HL-60/S4 treated with retinoic acid at 250 ng/mL for 4 days and 3 days (cell line): ENCODE results near the gene FES.

Source experiments
- in situ Hi-C: fragments of 300-500 bp; cut with MboI; formaldehyde crosslinking; loops from 2 replicates; pipeline ENCODE4 v1.7.0; 2022; ENCODE audit warnings: low sequenced_read_pairs

The FES gene

GRCh38 chr15:90875549-90875981 is 8.7 kb upstream of the FES start:
- in situ Hi-C loops: loop anchor here (25.0 kb wide), 1 partner anchor 563 kb away; no protein-coding TSS in a partner anchor

- in situ Hi-C loops: loop anchor here (25.0 kb wide), 1 partner anchor 564 kb away; no protein-coding TSS in a partner anchor
Measured at GRCh38 chr15:90876046-90876445, 8.3 kb upstream of the FES start.

- in situ Hi-C loops: loop anchor here (25.0 kb wide), 1 partner anchor 564 kb away; no protein-coding TSS in a partner anchor
Measured at GRCh38 chr15:90876512-90877170, 7.7 kb upstream of the FES start.

- in situ Hi-C loops: loop anchor here (25.0 kb wide), 1 partner anchor 565 kb away; no protein-coding TSS in a partner anchor
Measured at GRCh38 chr15:90877315-90877714, 7.0 kb upstream of the FES start.

GRCh38 chr15:90877996-90878395 is 6.3 kb upstream of the FES start:
- in situ Hi-C loops: loop anchor here (25.0 kb wide), 1 partner anchor 566 kb away; no protein-coding TSS in a partner anchor

- in situ Hi-C loops: loop anchor here (25.0 kb wide), 1 partner anchor 566 kb away; no protein-coding TSS in a partner anchor
Measured at GRCh38 chr15:90878660-90879059, 5.6 kb upstream of the FES start.

GRCh38 chr15:90879730-90880366 is 4.5 kb upstream of the FES start:
- in situ Hi-C loops: loop anchor here (25.0 kb wide), 1 partner anchor 568 kb away; no protein-coding TSS in a partner anchor

GRCh38 chr15:90880381-90881145 is 3.7 kb upstream of the FES start:
- in situ Hi-C loops: loop anchor here (25.0 kb wide), 1 partner anchor 568 kb away; no protein-coding TSS in a partner anchor

- in situ Hi-C loops: loop anchor here (25.0 kb wide), 1 partner anchor 569 kb away; no protein-coding TSS in a partner anchor
Measured at GRCh38 chr15:90881181-90881977, 2.9 kb upstream of the FES start.

- in situ Hi-C loops: loop anchor here (25.0 kb wide), 1 partner anchor 570 kb away; no protein-coding TSS in a partner anchor
Measured at GRCh38 chr15:90881978-90882721, 2.2 kb upstream of the FES start.

GRCh38 chr15:90882781-90883525 is 1.4 kb upstream of the FES start:
- in situ Hi-C loops: loop anchor here (25.0 kb wide), 1 partner anchor 571 kb away; no protein-coding TSS in a partner anchor

GRCh38 chr15:90883526-90883975 is 753 bp upstream of the FES start:
- in situ Hi-C loops: loop anchor here (25.0 kb wide), 1 partner anchor 571 kb away; no protein-coding TSS in a partner anchor

GRCh38 chr15:90884719-90885431 is 571 bp downstream of the FES start:
- in situ Hi-C loops: loop anchor here (25.0 kb wide), 1 partner anchor 573 kb away; no protein-coding TSS in a partner anchor

- in situ Hi-C loops: loop anchor here (25.0 kb wide), 1 partner anchor 573 kb away; no protein-coding TSS in a partner anchor
Measured at GRCh38 chr15:90885432-90886290, 1.4 kb downstream of the FES start.

- in situ Hi-C loops: loop anchor here (25.0 kb wide), 1 partner anchor 574 kb away; no protein-coding TSS in a partner anchor
Measured at GRCh38 chr15:90886291-90886614, 1.9 kb downstream of the FES start.

- in situ Hi-C loops: loop anchor here (25.0 kb wide), 1 partner anchor 575 kb away; no protein-coding TSS in a partner anchor
Measured at GRCh38 chr15:90887037-90887481, 2.8 kb downstream of the FES start.

GRCh38 chr15:90889313-90889730 is 5.0 kb downstream of the FES start:
- in situ Hi-C loops: loop anchor here (25.0 kb wide), 1 partner anchor 577 kb away; no protein-coding TSS in a partner anchor
